SU-DHL-6 (cell line): ENCODE measurements around the gene CDKN2B.

Experiments
- EZH2phosphoT487 ChIP-seq: fragments of 200-600 bp; sonication (generic), shearing (Covaris generic); conservative IDR thresholded peaks from 2 replicates; pipeline ENCODE4 v1.6.1; 2018; ENCODE audit warnings: mild to moderate bottlenecking, antibody characterized with exemption, low read length, moderate library complexity, mixed read lengths
- TF ChIP-seq, protein P1 (sequence below): fragments of 200-600 bp; sonication (generic); IDR thresholded peaks from one replicate; pipeline ENCODE4 v1.5.1; 2017; ENCODE audit warnings: antibody characterized with exemption, mild to moderate bottlenecking, low read length, moderate library complexity; ENCODE audit not compliant: insufficient read depth, poor library complexity, severe bottlenecking

DNA sequence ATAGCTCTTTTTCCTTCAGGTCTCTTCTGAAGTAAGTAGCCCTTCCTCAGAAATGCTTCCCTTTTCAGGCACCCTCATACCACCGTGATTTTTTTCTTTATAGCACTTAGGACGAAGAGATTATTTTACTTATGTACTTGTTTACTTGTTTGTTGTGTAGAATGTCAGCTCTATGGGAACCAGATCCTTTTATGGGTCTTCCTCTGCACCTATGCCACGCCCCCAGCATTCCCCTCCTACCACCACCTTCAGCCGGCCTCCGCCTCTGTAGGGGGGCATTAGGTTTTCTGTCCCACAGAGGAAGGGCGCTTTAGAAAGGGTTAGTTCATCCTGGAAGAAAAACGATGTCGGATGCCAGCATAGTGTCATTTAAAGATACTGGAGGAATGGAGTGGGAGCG lies 12.7 kb downstream of the CDKN2B start:
- TF ChIP-seq, protein P1, sequence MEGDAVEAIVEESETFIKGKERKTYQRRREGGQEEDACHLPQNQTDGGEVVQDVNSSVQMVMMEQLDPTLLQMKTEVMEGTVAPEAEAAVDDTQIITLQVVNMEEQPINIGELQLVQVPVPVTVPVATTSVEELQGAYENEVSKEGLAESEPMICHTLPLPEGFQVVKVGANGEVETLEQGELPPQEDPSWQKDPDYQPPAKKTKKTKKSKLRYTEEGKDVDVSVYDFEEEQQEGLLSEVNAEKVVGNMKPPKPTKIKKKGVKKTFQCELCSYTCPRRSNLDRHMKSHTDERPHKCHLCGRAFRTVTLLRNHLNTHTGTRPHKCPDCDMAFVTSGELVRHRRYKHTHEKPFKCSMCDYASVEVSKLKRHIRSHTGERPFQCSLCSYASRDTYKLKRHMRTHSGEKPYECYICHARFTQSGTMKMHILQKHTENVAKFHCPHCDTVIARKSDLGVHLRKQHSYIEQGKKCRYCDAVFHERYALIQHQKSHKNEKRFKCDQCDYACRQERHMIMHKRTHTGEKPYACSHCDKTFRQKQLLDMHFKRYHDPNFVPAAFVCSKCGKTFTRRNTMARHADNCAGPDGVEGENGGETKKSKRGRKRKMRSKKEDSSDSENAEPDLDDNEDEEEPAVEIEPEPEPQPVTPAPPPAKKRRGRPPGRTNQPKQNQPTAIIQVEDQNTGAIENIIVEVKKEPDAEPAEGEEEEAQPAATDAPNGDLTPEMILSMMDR: no peak
- TF ChIP-seq EZH2phosphoT487: no peak
